HepG2 (cell line): Measurements from ENCODE around the gene RCOR1. TPM values are rescaled to one million over a fixed set of nuclear protein-coding genes. Genes with fewer than 3 reads are reported as not detected.

ENCODE experiments used
- GLMP ChIP-seq: sonication (generic); formaldehyde crosslinking; IDR thresholded peaks from 2 replicates; pipeline ENCODE4 v1.9.0; 2021; ENCODE audit warnings: missing genetic modification reagents, mild to moderate bottlenecking, borderline replicate concordance
- MAZ ChIP-seq, 2 experiments: sonication (generic) in 1 of 2; formaldehyde crosslinking in 1 of 2; IDR thresholded peaks; 2 replicates each; pipeline versions ENCODE4 v1.5.0 to v1.6.1; 2012 to 2020; ENCODE audit warnings: low read depth in 2 of 2, mild to moderate bottlenecking in 2 of 2, borderline replicate concordance in 1 of 2, improper control_type of control experiment in 1 of 2, low read length in 1 of 2, missing genetic modification reagents in 1 of 2, moderate library complexity in 1 of 2
- NFE2L1 ChIP-seq: sonication (generic); formaldehyde crosslinking; IDR thresholded peaks from 2 replicates; pipeline ENCODE4 v1.4.0; 2020; ENCODE audit warnings: missing genetic modification reagents, mild to moderate bottlenecking, borderline replicate concordance
- RCOR2 ChIP-seq: IDR thresholded peaks from 2 replicates; pipeline ENCODE4 v1.6.1; 2016; ENCODE audit warnings: missing biosample characterization, missing genetic modification reagents
- SNAPC4 ChIP-seq: sonication (generic); formaldehyde crosslinking; IDR thresholded peaks from 2 replicates; pipeline ENCODE4 v1.4.0; 2020; ENCODE audit warnings: mild to moderate bottlenecking, missing genetic modification reagents
- ZC3H4 ChIP-seq: sonication (generic); formaldehyde crosslinking; IDR thresholded peaks from 2 replicates; pipeline ENCODE4 v1.4.0; 2020; ENCODE audit warnings: missing genetic modification reagents, borderline replicate concordance
- ZNF274 ChIP-seq: sonication (generic); formaldehyde crosslinking; IDR thresholded peaks from 2 replicates; pipeline ENCODE4 v1.5.1; 2020; ENCODE audit warnings: mild to moderate bottlenecking, missing genetic modification reagents
- ZNF431 ChIP-seq: sonication (generic); formaldehyde crosslinking; IDR thresholded peaks from 2 replicates; pipeline ENCODE4 v1.9.0; 2022; ENCODE audit warnings: missing genetic modification reagents, low read depth, mild to moderate bottlenecking, borderline replicate concordance
- ZNF563 ChIP-seq: sonication (generic); formaldehyde crosslinking; IDR thresholded peaks from 2 replicates; pipeline ENCODE4 v1.8.0; 2022; ENCODE audit warnings: mild to moderate bottlenecking, moderate library complexity, missing genetic modification reagents
- ZNF639 ChIP-seq: conservative IDR thresholded peaks from 2 replicates; pipeline ENCODE4 v1.6.1; 2018; ENCODE audit warnings: missing genetic modification reagents
- ZNF652 ChIP-seq: IDR thresholded peaks from 2 replicates; pipeline ENCODE4 v1.6.1; 2016; ENCODE audit warnings: low read depth, borderline replicate concordance
- ZNF687 ChIP-seq: sonication (generic); formaldehyde crosslinking; IDR thresholded peaks from 2 replicates; pipeline ENCODE4 v1.5.1; 2020; ENCODE audit warnings: mild to moderate bottlenecking, missing genetic modification reagents, moderate library complexity
- polyA plus RNA-seq, 8 experiments: library from polyadenylated mRNA; depleted of rRNA in 3 of 8; stranded (reverse) in 7 of 8; unstranded in 1 of 8; fragments of >200 nt; fragmentation: Illumina TruSeq in 4 of 8; extraction: Trizol in 4 of 8; gene quantifications; 2 replicates each; pipeline versions ENCODE4 v1.2.1 to v1.2.3, GENCODE V29; 2011 to 2016; ENCODE audit warnings: low read depth in 4 of 8, missing spikeins in 1 of 8, mixed read lengths in 1 of 8; ENCODE audit not compliant: insufficient read depth in 1 of 8
- total RNA-seq, 5 experiments: library from RNA; depleted of rRNA; stranded (reverse); fragments of >200 nt; fragmentation: Illumina TruSeq; extraction: Trizol; gene quantifications; 2 replicates each; pipeline ENCODE4 v1.2.3, GENCODE V29; 2016; ENCODE audit warnings: low read depth in 1 of 5

The RCOR1 gene
- total and polyA plus RNA-seq, 2 of the 13 experiments (the other 11 are each of a cell fraction or from before 2014, with no cell fraction given): 10.2 to 11.1 TPM

GRCh38 chr14:102545461-102546265 is 46.8 kb upstream of the RCOR1 start (continued):
- TF ChIP-seq ZNF431 (CRISPR knock-in tag): 0 out of 2 replicates have a peak, but pooled peaks have one; percentile 35
- no peak for TF ChIP-seq GLMP (CRISPR knock-in tag)
- TF ChIP-seq RCOR2: no peak
- peak; percentile 59 for TF ChIP-seq ZNF687 (CRISPR knock-in tag)
- peak; percentile 25; the same call in 1 of the 2 replicates for TF ChIP-seq ZC3H4 (CRISPR knock-in tag)
- no peak for TF ChIP-seq ZNF652 (CRISPR knock-in tag)
- TF ChIP-seq SNAPC4: peak; percentile 72; the same call in 1 of the 2 replicates
- no peak for TF ChIP-seq ZNF274 (CRISPR knock-in tag)
- no peak; the same call in 1 of the 2 replicates for TF ChIP-seq ZNF639 (CRISPR knock-in tag)
- TF ChIP-seq ZNF563: no peak
- TF ChIP-seq MAZ (IDR thresholded peaks at IDR 0.05; ENCODE audit: borderline replicate concordance, low read depth, low read length): peak; percentile 54; the same call in 1 of the 2 replicates
- no peak for TF ChIP-seq MAZ (CRISPR knock-in tag; IDR thresholded peaks at IDR 0.05; ENCODE audit: low read depth)
- TF ChIP-seq NFE2L1: no peak
